SK-N-SH (cell line): Measurements from ENCODE around the gene NR2C2. TPM values are rescaled to one million over a fixed set of nuclear protein-coding genes. Genes with fewer than 3 reads are reported as not detected.

ENCODE experiments used
- CTCF ChIA-PET: fragments of 300-600, 350-600 bp; formaldehyde crosslinking; extraction: SDS; loops from one replicate; lab custom pipeline; 2021; lab: Yijun Ruan, JAX
- POLR2A ChIA-PET: fragments of 350-600 bp; sonication (Branson Sonifier 250); formaldehyde crosslinking; extraction: SDS; loops from one replicate; lab custom pipeline; 2020; ENCODE audit warnings: antibody characterized with exemption, inconsistent platforms; lab: Yijun Ruan, JAX
- DNase-seq: peaks from one replicate; pipeline ENCODE4 v3.0.0; 2012
- H2AFZ ChIP-seq: fragments of 200-600 bp; sonication (generic); 2 replicates; pipeline ENCODE4 v1.8.1; 2016; ENCODE audit warnings: antibody characterized with exemption, mild to moderate bottlenecking, low read depth
- H3F3A ChIP-seq: fragments of 200-600 bp; sonication (generic); replicated peaks from 2 replicates; pipeline ENCODE3; 2016; ENCODE audit warnings: antibody characterized with exemption, mild to moderate bottlenecking; ENCODE audit not compliant: insufficient read depth
- H3K27ac ChIP-seq, 2 experiments: fragments of 200-500 bp in 1 of 2; fragments of 200-600 bp in 1 of 2; sonication (Bioruptor generic) in 1 of 2; sonication (generic), shearing (Covaris generic) in 1 of 2; 2 replicates each; pipeline versions ENCODE4 v1.5.1 to v1.6.1; 2014 to 2016; ENCODE audit warnings: low read depth in 2 of 2, inconsistent platforms in 1 of 2, low read length in 1 of 2, mild to moderate bottlenecking in 1 of 2, mixed read lengths in 1 of 2
- H3K27me3 ChIP-seq: fragments of 200-600 bp; sonication (generic), shearing (Covaris generic); 2 replicates; pipeline ENCODE4 v1.6.1; 2016; ENCODE audit warnings: mixed run types; ENCODE audit not compliant: insufficient read depth
- H3K36me3 ChIP-seq, 2 experiments: fragments of 200-500 bp in 1 of 2; fragments of 200-600 bp in 1 of 2; sonication (Bioruptor generic) in 1 of 2; sonication (generic) in 1 of 2; replicated peaks in 1 of 2; 2 replicates each; pipeline versions ENCODE3 to v1.5.1; 2014 to 2016; ENCODE audit warnings: low read length in 1 of 2, mild to moderate bottlenecking in 1 of 2; ENCODE audit not compliant: insufficient read depth in 2 of 2, control insufficient read depth in 1 of 2
- H3K4me1 ChIP-seq, 2 experiments: fragments of 200-500 bp in 1 of 2; fragments of 200-600 bp in 1 of 2; sonication (Bioruptor generic) in 1 of 2; sonication (generic), shearing (Covaris generic) in 1 of 2; 2 replicates each; pipeline versions ENCODE4 v1.5.1 to v1.6.1; 2014 to 2016; ENCODE audit warnings: low read depth in 1 of 2, low read length in 1 of 2, mixed run types in 1 of 2; ENCODE audit not compliant: insufficient read depth in 2 of 2, control insufficient read depth in 1 of 2
- H3K4me2 ChIP-seq: fragments of 200-600 bp; sonication (generic), shearing (Covaris generic); 2 replicates; pipeline ENCODE4 v1.6.1; 2017; ENCODE audit warnings: mixed run types
- H3K4me3 ChIP-seq, 2 experiments: fragments of 200-500 bp in 1 of 2; fragments of 200-600 bp in 1 of 2; sonication (Bioruptor generic) in 1 of 2; sonication (generic), shearing (Covaris generic) in 1 of 2; 2 replicates each; pipeline versions ENCODE4 v1.5.1 to v1.8.1; 2014 to 2016; ENCODE audit warnings: low read depth in 2 of 2, inconsistent platforms in 1 of 2, low read length in 1 of 2, mild to moderate bottlenecking in 1 of 2, mixed read lengths in 1 of 2, moderate library complexity in 1 of 2
- H3K79me2 ChIP-seq: fragments of 200-600 bp; sonication (generic); 2 replicates; pipeline ENCODE4 v1.8.1; 2017; ENCODE audit warnings: mild to moderate bottlenecking; ENCODE audit not compliant: insufficient read depth
- H3K9ac ChIP-seq: fragments of 200-600 bp; sonication (generic); 2 replicates; pipeline ENCODE4 v1.6.1; 2017; ENCODE audit warnings: mixed run types
- H3K9me2 ChIP-seq: fragments of 200-600 bp; sonication (generic); 2 replicates; pipeline ENCODE4 v1.6.1; 2017; ENCODE audit warnings: mixed run types
- H3K9me3 ChIP-seq: fragments of 200-600 bp; sonication (generic); 2 replicates; pipeline ENCODE4 v1.6.1; 2017; ENCODE audit warnings: mixed run types, mild to moderate bottlenecking, moderate library complexity
- H4K20me1 ChIP-seq: fragments of 200-600 bp; sonication (generic); 2 replicates; pipeline ENCODE4 v1.6.1; 2017; ENCODE audit warnings: mild to moderate bottlenecking, mixed run types; ENCODE audit not compliant: insufficient read depth
- CHD2 ChIP-seq: fragments of 150-350 bp; IDR thresholded peaks from 2 replicates; pipeline ENCODE4 v1.6.1; 2018; ENCODE audit warnings: low read length; ENCODE audit not compliant: partially characterized antibody
- ELF1 ChIP-seq: IDR thresholded peaks from 2 replicates; pipeline ENCODE4 v1.4.0; 2012
- GABPA ChIP-seq: IDR thresholded peaks from 2 replicates; pipeline ENCODE4 v1.4.0; 2012; ENCODE audit warnings: low read depth, mild to moderate bottlenecking
- IRF3 ChIP-seq: fragments of 150-350 bp; IDR thresholded peaks from 2 replicates; pipeline ENCODE4 v1.6.1; 2016; ENCODE audit warnings: mild to moderate bottlenecking, low read depth, low read length
- JUND ChIP-seq: IDR thresholded peaks from 2 replicates; pipeline ENCODE4 v1.4.0; 2012
- POLR2AphosphoS5 ChIP-seq: IDR thresholded peaks from 2 replicates; pipeline ENCODE4 v1.6.1; 2012; ENCODE audit warnings: low read depth, low read length
- RCOR1 ChIP-seq: fragments of 150-350 bp; IDR thresholded peaks from 2 replicates; pipeline ENCODE4 v1.6.1; 2017; ENCODE audit warnings: antibody characterized with exemption, low read length
- TCF12 ChIP-seq: IDR thresholded peaks from 2 replicates; pipeline ENCODE4 v1.4.0; 2012
- TEAD4 ChIP-seq: IDR thresholded peaks from 2 replicates; pipeline ENCODE4 v1.4.0; 2012; ENCODE audit warnings: mild to moderate bottlenecking, borderline replicate concordance; ENCODE audit not compliant: insufficient read depth
- USF1 ChIP-seq: IDR thresholded peaks from 2 replicates; pipeline ENCODE4 v1.4.0; 2012; ENCODE audit warnings: low read depth, borderline replicate concordance
- USF2 ChIP-seq: fragments of 150-350 bp; IDR thresholded peaks from 2 replicates; pipeline ENCODE4 v1.6.1; 2017; ENCODE audit warnings: antibody characterized with exemption, low read length, low read depth, borderline replicate concordance
- WGBS: methylation state at CpG from one replicate; pipeline ENCODE4 v1.1.6; 2017; ENCODE audit warnings: low lambda C conversion rate; 5-methylcytosine and 5-hydroxymethylcytosine counted together
- polyA plus RNA-seq, 3 experiments: library from polyadenylated mRNA; depleted of rRNA; stranded (reverse); fragments of >200 nt; gene quantifications; 2 replicates each; pipeline ENCODE4 v1.2.3, GENCODE V29; 2012

The NR2C2 gene
- polyA plus RNA-seq, 1 of the 3 experiments (the other 2 are of a cell fraction), result 13.1 TPM

- DNase-seq, result no peak
- no peak overlapping the region for H3K9ac ChIP-seq
- no peak overlapping the region for H3K4me2 ChIP-seq
- H3K36me3 ChIP-seq, result peaks cover 53 to 63% of the 10 kb centered on the region in 2 experiments
- H3F3A ChIP-seq, result peaks cover 8% of the 10 kb centered on the region
- H3K27ac ChIP-seq, result no peak overlapping the region
- no peak overlapping the region for H2AFZ ChIP-seq
- H3K79me2 ChIP-seq, result no peaks in the 10 kb centered on the region
- H4K20me1 ChIP-seq, result no peaks in the 10 kb centered on the region
- ChIA-PET POLR2A (no interaction called here), CTCF (interaction anchor here (0.8 kb wide), 1 partner anchor 10 kb away, joined by 4 read pairs; no protein-coding TSS in a partner anchor)
- WGBS, result 100% methylated on average over 1 of the region's 3 CpGs
- H3K4me1 ChIP-seq, result no peaks in the 10 kb centered on the region
- no peaks in the 10 kb centered on the region for H3K9me3 ChIP-seq
- H3K4me3 ChIP-seq, result no peak overlapping the region
- TF ChIP-seq POLR2AphosphoS5 (no peak), IRF3 (no peak), CHD2 (no peak), GABPA (no peak), JUND (no peak), USF2 (no peak), TCF12 (no peak), ELF1 (no peak), USF1 (no peak), TEAD4 (no peak)
- H3K9me2 ChIP-seq, result no peaks in the 10 kb centered on the region
- H3K27me3 ChIP-seq, result no peaks in the 10 kb centered on the region
These were observed 85.7 kb downstream of the NR2C2 start for GRCh38 chr3:15033103-15033502.

GRCh38 chr3:15038306-15038705, 90.9 kb downstream of the NR2C2 start:
- 93% methylated on average over 6 of the region's 6 CpGs for WGBS
- Histone ChIP-seq H3K36me3 (peaks cover 67 to 69% of the 10 kb centered on the region in 2 experiments), H3K4me3 (no peak overlapping the region), H3K9ac (no peak overlapping the region), H3K9me2 (no peaks in the 10 kb centered on the region), H4K20me1 (no peaks in the 10 kb centered on the region), H2AFZ (no peak overlapping the region), H3K9me3 (no peaks in the 10 kb centered on the region), H3F3A (peaks cover 5% of the 10 kb centered on the region), H3K4me2 (no peak overlapping the region), H3K27me3 (no peaks in the 10 kb centered on the region), H3K4me1 (peaks cover 15 to 17% of the 10 kb centered on the region in 2 experiments; a peak in 3 of 4 replicates), H3K27ac (no peak overlapping the region; a peak in 1 of 4 replicates), H3K79me2 (no peaks in the 10 kb centered on the region; the same call in 1 of the 2 replicates)
- ChIA-PET CTCF (interaction anchor here (1.3 to 1.5 kb wide), 3 partner anchors 15 to 112 kb away, joined by 3 to 6 read pairs (median 4); no protein-coding TSS in a partner anchor), POLR2A (interaction anchor here (1.1 kb wide), 1 partner anchor 15 kb away, joined by 3 read pairs; no protein-coding TSS in a partner anchor)
- TF ChIP-seq RCOR1, result no peak
- DNase-seq, result no peak
